Right lobe of liver (tissue), 6 donors: ENCODE results near the gene TECTA. TPM values are rescaled to one million over a fixed set of nuclear protein-coding genes. Genes with fewer than 3 reads are reported as not detected.

Experiments
- ATAC-seq, 4 donors: fragments of 200-7000 bp; cut with Tn5 transposase; one replicate each; pipeline ENCODE4 v1.9.1; 2020; ENCODE audit warnings: mild to moderate bottlenecking in 4 of 4, moderate library complexity in 4 of 4
- DNase-seq, 3 donors: peaks; one replicate each; pipeline ENCODE4 v3.0.0-alpha.2; 2020
- H3K27ac ChIP-seq, 3 donors: fragments of 200-600 bp; one replicate each; pipeline ENCODE4 v1.8.0; 2022
- H3K27me3 ChIP-seq, 2 donors: fragments of 200-600 bp; one replicate each; pipeline ENCODE4 v1.8.0; 2022
- H3K36me3 ChIP-seq, 4 donors: fragments of 200-600 bp; sonication (generic) in 1 of 4; one replicate each; pipeline versions ENCODE4 v1.5.1 to v1.8.0; 2017 to 2022; ENCODE audit warnings: control low read depth in 1 of 4
- H3K4me1 ChIP-seq, 4 donors: fragments of 200-600 bp; sonication (generic) in 1 of 4; one replicate each; pipeline versions ENCODE4 v1.5.1 to v1.8.0; 2017 to 2022; ENCODE audit warnings: control low read depth in 1 of 4
- H3K4me3 ChIP-seq, 3 donors: fragments of 200-600 bp; one replicate each; pipeline ENCODE4 v1.8.0; 2022
- H3K9me3 ChIP-seq, 4 donors: fragments of 200-600 bp; sonication (generic) in 1 of 4; one replicate each; pipeline versions ENCODE4 v1.5.1 to v1.8.0; 2017 to 2022; ENCODE audit warnings: control low read depth in 1 of 4
- POLR2A ChIP-seq: fragments of 450-650 bp; IDR thresholded peaks from one replicate; pipeline ENCODE4 v1.6.1; 2017; ENCODE audit warnings: antibody characterized with exemption, mild to moderate bottlenecking
- WGBS: methylation state at CpG from one replicate; pipeline ENCODE4 v1.1.6; 2018; ENCODE audit warnings: low coverage, low lambda C conversion rate; ENCODE audit not compliant: insufficient coverage; ENCODE audit errors: missing lambda C conversion rate; 5-methylcytosine and 5-hydroxymethylcytosine counted together
- intact Hi-C, 2 donors: fragments of 100-400 bp; cut with DNase I; formaldehyde crosslinking; loops; one replicate each; pipeline versions ENCODE4 v1.11.2 to v1.14.1; 2022
- total RNA-seq, 6 experiments: library from RNA; depleted of rRNA in 2 of 6; stranded (reverse); fragments of >200 nt in 2 of 6; fragmentation: NEBNext Ultra II Directional in 3 of 6; extraction: Animal tissue kit (Norgen Biotek cat#: 25700) in 3 of 6; gene quantifications; one replicate each; pipeline versions ENCODE4 v1.1.0 to v1.2.4, GENCODE V29; 2016 to 2023
- TF ChIP-seq, protein P1 (sequence below), 4 donors: fragments of 200-600 bp in 3 of 4; fragments of 450-650 bp in 1 of 4; IDR thresholded peaks; one replicate each; pipeline versions ENCODE4 v1.5.1 to v1.8.0; 2016 to 2022; ENCODE audit warnings: antibody characterized with exemption in 4 of 4, mild to moderate bottlenecking in 2 of 4
- donor health status: DM: no; HTN: yes; CAD: no.
- donor health status: DM: no; HTN: no; CAD: no.
- donor health status: DM: no; HTN: no; CAD: no.
- donor health status: DM: no; HTN: yes; CAD: no.
- donor health status: DM: no; HTN: yes; CAD: no.

Gene TECTA
- total RNA-seq, 6 experiments from 2014 or later: 0.24 to 1.2 (median 0.52) TPM

DNA sequence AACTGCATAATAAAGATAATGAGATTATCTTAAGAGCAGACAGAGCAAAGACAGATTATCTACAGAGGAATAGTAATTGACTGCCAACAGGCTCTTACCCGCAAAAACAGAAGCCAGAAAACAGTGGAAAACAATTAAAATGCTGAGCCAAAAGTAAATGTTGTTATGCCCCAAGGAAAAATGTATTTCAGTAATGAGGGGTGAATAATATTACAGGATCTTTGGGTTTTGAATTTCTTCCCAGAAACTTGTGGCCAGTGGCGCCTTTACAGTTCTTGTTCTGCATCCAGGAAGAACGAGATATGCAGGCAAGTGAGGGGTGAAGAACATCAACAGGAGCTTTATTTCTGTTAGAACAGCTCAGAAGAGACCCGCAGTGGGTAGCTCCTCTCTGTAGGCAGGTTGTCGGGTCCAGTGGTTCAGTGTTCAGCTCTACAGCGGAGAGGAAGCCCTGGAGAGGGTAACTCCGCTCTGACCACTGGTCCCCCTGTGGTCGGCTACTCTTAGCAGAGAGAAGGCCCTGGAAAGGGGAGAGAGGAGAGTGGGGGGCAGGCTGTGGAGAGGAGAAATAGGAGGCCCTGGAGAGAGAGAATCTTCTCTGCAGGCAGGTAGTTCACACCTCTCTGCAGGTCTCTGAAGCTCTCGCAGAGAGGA lies 139.7 kb downstream of the TECTA start:
- Histone ChIP-seq H3K4me1 (peaks cover 0 to 23% (median 7%) of the 10 kb centered on the region in 4 donors), H3K4me3 (no peak overlapping the region), H3K27me3 (no peaks in the 10 kb centered on the region), H3K36me3 (no peaks in the 10 kb centered on the region), H3K27ac (no peak overlapping the region), H3K9me3 (no peaks in the 10 kb centered on the region)
- DNase-seq (no peak), ATAC-seq (peak in 3 of 4 donors; percentile 12 to 33 (median 24))
- no peak for TF ChIP-seq POLR2A
- TF ChIP-seq, protein P1, sequence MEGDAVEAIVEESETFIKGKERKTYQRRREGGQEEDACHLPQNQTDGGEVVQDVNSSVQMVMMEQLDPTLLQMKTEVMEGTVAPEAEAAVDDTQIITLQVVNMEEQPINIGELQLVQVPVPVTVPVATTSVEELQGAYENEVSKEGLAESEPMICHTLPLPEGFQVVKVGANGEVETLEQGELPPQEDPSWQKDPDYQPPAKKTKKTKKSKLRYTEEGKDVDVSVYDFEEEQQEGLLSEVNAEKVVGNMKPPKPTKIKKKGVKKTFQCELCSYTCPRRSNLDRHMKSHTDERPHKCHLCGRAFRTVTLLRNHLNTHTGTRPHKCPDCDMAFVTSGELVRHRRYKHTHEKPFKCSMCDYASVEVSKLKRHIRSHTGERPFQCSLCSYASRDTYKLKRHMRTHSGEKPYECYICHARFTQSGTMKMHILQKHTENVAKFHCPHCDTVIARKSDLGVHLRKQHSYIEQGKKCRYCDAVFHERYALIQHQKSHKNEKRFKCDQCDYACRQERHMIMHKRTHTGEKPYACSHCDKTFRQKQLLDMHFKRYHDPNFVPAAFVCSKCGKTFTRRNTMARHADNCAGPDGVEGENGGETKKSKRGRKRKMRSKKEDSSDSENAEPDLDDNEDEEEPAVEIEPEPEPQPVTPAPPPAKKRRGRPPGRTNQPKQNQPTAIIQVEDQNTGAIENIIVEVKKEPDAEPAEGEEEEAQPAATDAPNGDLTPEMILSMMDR (IDR thresholded peaks at IDR 0.05): no peak
- intact Hi-C loops: no loop called here
- 80% methylated on average over 8 of the region's 9 CpGs for WGBS

Other genes with a start within 250 kb of the TECTA start
- gene TBCEL, start 77.1 kb upstream of the TECTA start, total RNA-seq: 10 to 100 TPM in 5 of 6 experiments, 1 to 10 TPM in 1; 9.6 to 37.9 (median 17.8) TPM
- gene SC5D, start 191.5 kb downstream of the TECTA start, total RNA-seq: 100 to 1,000 TPM in 2 of 6 experiments, 10 to 100 TPM in 4; 58.9 to 126 (median 82.1) TPM